DMS 273 (cell line): ENCODE measurements around the gene EFHC1.

Source experiments
- DNase-seq: peaks from one replicate; lab custom pipeline; 2025; ENCODE audit not compliant: unreplicated experiment; lab: John Stamatoyannopoulos, UW

The EFHC1 gene

GRCh38 chr6:52399511-52400312 lies 20.4 kb upstream of the EFHC1 start:
- peak; percentile 73 for DNase-seq

GRCh38 chr6:52400313-52401041 lies 19.7 kb upstream of the EFHC1 start:
- DNase-seq: no peak

DNA sequence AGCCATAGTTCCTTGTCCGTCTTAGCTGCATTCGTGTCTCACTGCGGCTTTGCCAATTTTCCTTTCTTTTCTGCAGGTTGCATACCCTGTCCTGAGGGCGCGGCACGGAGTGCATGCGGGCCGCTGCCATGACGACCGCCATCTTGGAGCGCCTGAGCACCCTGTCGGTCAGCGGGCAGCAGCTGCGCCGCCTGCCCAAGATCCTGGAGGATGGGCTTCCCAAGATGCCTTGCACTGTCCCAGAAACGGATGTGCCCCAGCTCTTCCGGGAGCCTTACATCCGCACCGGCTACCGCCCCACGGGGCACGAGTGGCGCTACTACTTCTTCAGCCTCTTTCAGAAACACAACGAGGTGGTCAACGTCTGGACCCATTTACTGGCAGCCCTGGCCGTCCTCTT lies 17.1 kb upstream of the EFHC1 start:
- DNase-seq: no peak

GRCh38 chr6:52403627-52404026 lies 16.5 kb upstream of the EFHC1 start:
- peak; percentile 82 for DNase-seq

DNA sequence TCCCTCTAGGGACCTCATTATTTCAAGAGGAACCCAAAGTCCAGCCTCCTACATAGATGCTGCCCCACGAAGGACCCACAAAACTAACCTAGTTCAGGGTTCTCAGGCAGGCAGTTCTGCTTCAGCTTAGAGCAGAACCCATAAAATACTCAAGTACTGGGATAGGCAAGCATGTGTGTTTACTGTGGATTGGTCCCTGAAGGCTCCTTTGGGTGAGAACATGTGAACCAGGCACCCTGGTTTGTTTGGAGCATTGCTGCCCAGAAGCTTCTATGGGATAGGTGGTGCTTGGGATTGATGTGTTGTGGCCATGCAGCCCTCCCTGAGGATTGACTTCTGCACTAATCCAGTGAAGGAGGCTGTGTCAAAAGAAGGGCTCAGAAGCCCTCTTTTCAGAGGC lies 14.9 kb upstream of the EFHC1 start:
- DNase-seq: no peak

GRCh38 chr6:52407467-52407866 lies 12.7 kb upstream of the EFHC1 start:
- peak; percentile 76 for DNase-seq

- no peak for DNase-seq
These were observed 10.6 kb upstream of the EFHC1 start for GRCh38 chr6:52409499-52409898.

DNA sequence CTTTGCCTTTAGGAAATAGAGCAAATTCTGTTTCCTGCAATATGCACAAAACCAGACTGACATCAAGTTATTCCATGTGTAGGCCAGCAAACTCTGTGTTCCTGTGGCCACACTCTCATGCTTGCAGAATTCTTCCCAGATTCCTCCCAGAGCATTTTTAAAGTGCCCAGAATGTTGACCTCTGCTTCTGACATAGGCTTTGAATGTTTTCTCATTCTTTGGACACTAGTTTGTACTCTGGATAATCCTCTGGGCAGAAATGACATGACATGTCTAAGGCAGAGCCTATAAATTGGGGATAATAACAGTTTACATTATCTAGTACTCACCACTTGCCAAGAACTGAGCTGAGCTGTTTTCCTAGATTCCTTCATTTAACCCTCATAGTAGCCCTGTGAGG lies 9.2 kb upstream of the EFHC1 start:
- DNase-seq: no peak

GRCh38 chr6:52411911-52412310 lies 8.2 kb upstream of the EFHC1 start:
- no peak for DNase-seq

DNA sequence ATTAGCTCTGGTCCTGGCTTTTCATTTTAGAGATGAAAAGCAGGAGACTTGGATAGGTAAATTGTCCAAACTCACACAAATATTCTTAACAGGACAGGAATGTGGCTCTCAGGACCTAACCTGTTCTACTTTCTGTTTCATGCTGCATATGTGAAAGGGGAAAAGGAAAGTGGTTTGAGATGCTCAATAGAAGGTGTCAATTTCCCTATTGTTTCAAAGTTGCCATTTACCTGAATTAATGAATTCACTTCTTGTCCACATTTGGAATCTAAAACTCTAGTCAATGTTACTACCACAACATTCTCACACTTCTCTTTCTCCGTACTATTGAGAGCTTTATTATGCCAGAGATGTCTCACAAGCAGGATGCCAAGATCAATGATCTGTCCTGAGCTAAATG lies 4.8 kb upstream of the EFHC1 start:
- no peak for DNase-seq

GRCh38 chr6:52415917-52416628 lies 4.1 kb upstream of the EFHC1 start:
- DNase-seq: no peak

DNA sequence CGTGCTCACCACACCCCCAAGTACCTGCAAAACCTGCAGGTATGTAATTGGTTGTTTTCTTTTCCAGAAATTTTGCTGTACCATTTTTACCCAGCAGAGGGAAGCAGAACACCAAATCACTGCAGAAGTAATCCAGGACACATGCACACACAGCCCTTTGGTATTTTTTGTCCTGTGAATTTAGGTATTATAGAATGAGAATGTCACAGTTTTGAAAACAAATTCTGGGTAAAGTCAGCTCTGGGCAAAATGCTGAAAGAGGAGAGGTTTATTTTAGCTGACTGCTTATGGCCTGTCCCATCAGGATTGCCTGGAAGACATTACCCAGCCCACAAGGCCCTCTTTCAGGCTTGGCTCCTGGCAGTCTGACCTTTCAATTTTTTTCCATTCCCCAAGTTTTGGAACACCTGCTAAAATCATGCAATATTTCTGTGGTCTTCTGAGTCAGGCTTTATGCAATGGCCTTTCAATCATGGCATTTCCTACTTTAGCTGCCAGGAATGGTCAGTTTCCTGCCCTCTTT lies 3.5 kb upstream of the EFHC1 start:
- DNase-seq: peak; percentile 77

DNA sequence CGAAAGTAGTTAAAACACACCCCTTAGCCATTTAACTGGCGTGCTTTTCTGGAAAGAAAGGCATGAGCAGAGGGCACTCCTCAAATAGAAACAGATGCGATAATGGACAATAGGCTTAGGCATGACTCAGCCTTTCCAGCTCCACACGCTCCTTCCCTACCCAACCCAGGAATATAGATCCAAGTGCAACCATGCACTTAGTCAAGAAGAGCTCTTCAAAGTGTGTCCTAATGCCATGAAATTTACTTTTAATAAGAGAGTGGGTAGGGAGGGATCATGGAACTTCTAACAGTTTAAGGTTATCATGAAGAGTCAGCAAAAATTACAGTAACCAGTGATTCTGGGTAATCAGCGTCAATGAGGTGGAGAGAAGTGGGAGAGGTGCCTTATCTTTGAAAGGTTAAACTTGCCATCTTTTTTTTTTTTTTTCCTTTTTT lies 2.4 kb upstream of the EFHC1 start:
- DNase-seq: peak; percentile 11

DNA sequence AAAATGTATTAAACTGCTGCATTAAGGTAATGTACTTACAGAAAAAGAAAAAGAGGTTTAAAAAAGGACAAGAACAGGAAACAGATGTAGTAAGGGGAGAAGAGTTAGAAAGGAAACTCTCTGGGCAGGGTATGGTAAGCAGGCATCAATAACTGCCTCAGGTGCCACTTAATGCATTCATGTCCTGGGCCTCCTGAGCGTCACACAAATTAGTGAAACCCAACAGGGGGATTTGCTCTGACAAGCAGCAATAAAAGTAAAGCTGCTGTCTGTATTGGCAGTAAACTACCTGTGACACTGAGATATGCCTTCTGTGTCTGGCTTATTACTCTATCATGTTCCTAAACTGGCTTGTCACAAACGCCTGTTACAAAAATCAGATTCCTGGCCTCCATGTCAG lies 1.5 kb upstream of the EFHC1 start:
- DNase-seq: peak; percentile 8

GRCh38 chr6:52420668-52421358 lies 671 bp downstream of the EFHC1 start:
- DNase-seq: peak; percentile 84

GRCh38 chr6:52422156-52422555 lies 2.0 kb downstream of the EFHC1 start:
- DNase-seq: no peak

GRCh38 chr6:52423448-52423847 lies 3.3 kb downstream of the EFHC1 start:
- no peak for DNase-seq

DNA sequence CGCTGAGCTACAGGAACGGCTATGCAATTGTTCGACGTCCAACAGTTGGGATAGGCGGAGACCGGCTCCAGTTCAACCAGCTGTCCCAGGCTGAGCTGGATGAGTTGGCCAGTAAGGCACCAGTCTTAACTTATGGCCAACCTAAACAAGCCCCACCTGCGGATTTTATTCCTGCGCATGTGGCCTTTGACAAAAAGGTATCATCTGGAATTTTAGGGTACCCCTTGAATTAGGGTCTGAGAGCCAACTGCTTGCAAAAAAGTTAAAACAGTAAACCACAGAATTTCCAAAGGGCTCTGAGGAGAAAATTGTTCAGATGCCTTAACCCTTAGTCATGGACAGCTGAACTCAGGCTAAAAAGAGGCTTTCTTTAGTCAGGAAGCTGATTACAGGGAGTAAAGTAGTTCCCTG lies 3.8 kb downstream of the EFHC1 start:
- no peak for DNase-seq

- DNase-seq: no peak
These were observed 4.4 kb downstream of the EFHC1 start for GRCh38 chr6:52424513-52424912.

GRCh38 chr6:52426667-52427066 lies 6.5 kb downstream of the EFHC1 start:
- DNase-seq: no peak

- peak; percentile 49 for DNase-seq
These were observed 13.2 kb downstream of the EFHC1 start for GRCh38 chr6:52433294-52433693.
